SK-MEL-5 (cell line): ENCODE results near the gene PVALB. TPM values are rescaled to one million over a fixed set of nuclear protein-coding genes. Genes with fewer than 3 reads are reported as not detected.

ENCODE experiments used
- DNase-seq: peaks from one replicate; pipeline ENCODE4 v3.0.0-alpha.2; 2016; ENCODE audit warnings: low read depth, low spot score
- in situ Hi-C: cut with HindIII; loops from 2 replicates; pipeline ENCODE4 v1.10.0; 2016; ENCODE audit warnings: low sequenced_read_pairs, high pct_unique_total_duplicates, low pct_unique_long_range_greater_than_20kb
- total RNA-seq: library from RNA; depleted of rRNA; stranded (reverse); fragments of >200 nt; shearing (Covaris generic); gene quantifications from 2 replicates; pipeline ENCODE4 v1.2.3, GENCODE V29; 2014

The PVALB gene
- total RNA-seq, 1 experiment from 2014 or later = not detected

GRCh38 chr22:36852056-36852973, 35.5 kb upstream of the PVALB start:
- in situ Hi-C loops = no loop called here

GRCh38 chr22:36850682-36851081, 33.8 kb upstream of the PVALB start:
- in situ Hi-C loops = no loop called here
- no peak for DNase-seq

More at GRCh38 chr22:36852056-36852973, 35.5 kb upstream of the PVALB start:
- DNase-seq = no peak

- no peak for DNase-seq
- in situ Hi-C loops = no loop called here
These were observed 33.2 kb upstream of the PVALB start for GRCh38 chr22:36850056-36850455.

DNA sequence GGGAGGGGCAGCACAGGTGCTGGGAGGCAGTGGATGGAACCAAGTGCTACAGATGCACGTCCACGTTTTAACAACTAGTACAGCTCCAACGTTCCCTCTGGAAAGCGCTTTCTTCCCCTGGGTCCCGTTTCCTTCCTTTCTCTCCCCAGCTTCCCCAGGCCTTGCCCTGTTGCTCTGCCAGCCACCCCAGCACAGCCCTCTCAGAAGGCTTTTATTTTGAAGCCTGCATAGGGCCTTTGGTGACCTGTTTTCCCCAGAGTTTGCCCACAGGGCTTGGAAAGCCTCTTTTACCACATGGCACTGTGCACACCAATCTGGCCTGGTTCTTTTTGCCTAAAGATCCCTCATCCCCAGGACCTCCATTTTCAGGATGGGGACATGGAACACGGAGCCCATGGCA, 30.1 kb upstream of the PVALB start:
- in situ Hi-C loops = no loop called here
- DNase-seq = no peak

- in situ Hi-C loops = no loop called here
- DNase-seq = no peak
These were observed 29.4 kb upstream of the PVALB start for GRCh38 chr22:36846271-36846670.

DNA sequence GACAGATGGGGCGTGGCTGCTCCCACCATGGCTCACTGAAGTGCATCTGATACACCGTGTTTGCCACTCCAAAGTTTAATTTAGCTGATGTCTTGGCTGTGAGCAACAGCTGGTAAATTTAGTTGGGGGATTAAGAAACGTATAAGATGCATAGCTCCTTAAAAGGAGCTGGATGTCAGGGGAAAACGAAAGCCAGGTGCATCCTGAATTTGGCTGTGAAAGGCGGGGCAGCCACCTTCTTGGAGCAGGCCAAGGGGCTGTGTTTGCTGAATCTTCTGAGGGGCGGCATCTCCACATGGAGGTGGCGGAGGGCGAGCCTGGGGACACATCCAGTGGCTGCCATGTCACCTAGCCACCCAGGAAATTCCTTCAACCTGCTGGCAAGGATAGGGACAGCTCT, 23.3 kb upstream of the PVALB start:
- no peak for DNase-seq
- in situ Hi-C loops = no loop called here

- no peak for DNase-seq
- in situ Hi-C loops = loop anchor here (10.0 kb wide), 1 partner anchor 65 kb away; the partner anchor contains the start of gene IFT27
These were observed 22.7 kb upstream of the PVALB start for GRCh38 chr22:36839356-36840073.

- in situ Hi-C loops = loop anchor here (10.0 kb wide), 1 partner anchor 64 kb away; the partner anchor contains the start of gene IFT27
- DNase-seq = no peak
These were observed 21.5 kb upstream of the PVALB start for GRCh38 chr22:36838119-36839030.

DNA sequence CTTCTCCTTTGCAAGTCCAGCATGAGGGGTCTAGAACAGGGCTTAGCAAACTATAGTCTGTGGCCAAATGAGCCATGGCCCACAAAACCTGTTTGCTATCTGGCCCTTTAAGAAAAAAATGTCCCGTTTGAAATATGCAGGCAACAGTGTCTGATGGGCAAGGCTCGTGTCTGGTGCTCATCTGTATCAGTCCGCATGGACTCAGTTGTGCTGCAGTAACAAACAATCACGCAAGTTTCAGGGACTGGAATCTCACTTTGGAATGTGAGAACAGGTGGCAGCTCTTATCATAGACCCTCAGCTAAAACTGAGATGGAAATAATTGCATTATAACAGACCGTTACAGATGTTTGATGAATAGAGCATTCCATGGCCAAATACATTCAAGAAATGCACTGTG, 19.1 kb upstream of the PVALB start:
- in situ Hi-C loops = loop anchor here (10.0 kb wide), 1 partner anchor 61 kb away; the partner anchor contains the start of gene IFT27
- no peak for DNase-seq

DNA sequence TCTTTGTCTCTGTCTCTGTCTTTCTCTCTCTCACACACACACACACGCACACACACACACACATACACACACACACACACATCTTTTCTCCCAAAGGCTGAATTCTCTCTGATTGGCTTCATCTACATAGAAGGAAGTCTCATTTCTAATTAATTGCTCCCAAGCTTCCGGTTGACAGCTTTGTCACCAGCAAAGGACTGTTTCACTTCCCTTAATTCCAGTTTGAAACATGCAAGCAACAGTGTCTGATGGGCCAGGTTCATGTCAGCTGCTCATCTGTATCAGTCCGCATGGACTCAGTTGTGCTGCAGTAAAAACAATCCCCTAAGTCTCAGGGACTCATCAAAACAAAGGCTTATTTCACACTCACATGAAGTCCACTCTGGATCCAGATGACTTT, 16.2 kb upstream of the PVALB start:
- in situ Hi-C loops = loop anchor here (10.0 kb wide), 1 partner anchor 58 kb away; the partner anchor contains the start of gene IFT27

GRCh38 chr22:36831717-36832116, 14.9 kb upstream of the PVALB start:
- in situ Hi-C loops = loop anchor here (10.0 kb wide), 1 partner anchor 57 kb away; the partner anchor contains the start of gene IFT27
- no peak for DNase-seq

More for the DNA sequence above, 16.2 kb upstream of the PVALB start:
- DNase-seq = no peak

GRCh38 chr22:36831206-36831605, 14.4 kb upstream of the PVALB start:
- in situ Hi-C loops = loop anchor here (10.0 kb wide), 1 partner anchor 56 kb away; the partner anchor contains the start of gene IFT27
- DNase-seq = no peak

DNA sequence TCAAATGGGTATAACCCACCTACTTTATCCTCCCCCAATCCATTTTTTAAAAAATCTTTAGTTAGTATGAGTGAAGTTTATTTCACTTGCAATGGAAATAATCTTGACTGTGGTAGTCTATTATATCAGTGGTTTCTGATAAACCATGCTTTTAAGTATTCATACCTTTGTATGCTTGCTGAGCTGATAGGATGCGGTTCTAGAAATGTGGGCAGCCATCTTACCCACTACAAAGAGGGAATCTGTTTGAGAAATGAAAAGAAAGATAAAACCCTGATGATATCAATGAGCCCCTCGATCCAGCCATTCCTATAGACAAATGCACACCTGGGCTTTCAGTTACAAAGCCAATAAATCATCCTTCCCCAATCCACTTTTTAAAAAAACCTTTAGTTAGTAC, 13.8 kb upstream of the PVALB start:
- in situ Hi-C loops = loop anchor here (10.0 kb wide), 1 partner anchor 56 kb away; the partner anchor contains the start of gene IFT27
- DNase-seq = no peak

- in situ Hi-C loops = loop anchor here (10.0 kb wide), 1 partner anchor 55 kb away; the partner anchor contains the start of gene IFT27
- DNase-seq = no peak
These were observed 12.7 kb upstream of the PVALB start for GRCh38 chr22:36829370-36830002.

GRCh38 chr22:36828815-36829214, 12.0 kb upstream of the PVALB start:
- in situ Hi-C loops = no loop called here
- no peak for DNase-seq

GRCh38 chr22:36826262-36826661, 9.4 kb upstream of the PVALB start:
- in situ Hi-C loops = no loop called here
- no peak for DNase-seq

DNA sequence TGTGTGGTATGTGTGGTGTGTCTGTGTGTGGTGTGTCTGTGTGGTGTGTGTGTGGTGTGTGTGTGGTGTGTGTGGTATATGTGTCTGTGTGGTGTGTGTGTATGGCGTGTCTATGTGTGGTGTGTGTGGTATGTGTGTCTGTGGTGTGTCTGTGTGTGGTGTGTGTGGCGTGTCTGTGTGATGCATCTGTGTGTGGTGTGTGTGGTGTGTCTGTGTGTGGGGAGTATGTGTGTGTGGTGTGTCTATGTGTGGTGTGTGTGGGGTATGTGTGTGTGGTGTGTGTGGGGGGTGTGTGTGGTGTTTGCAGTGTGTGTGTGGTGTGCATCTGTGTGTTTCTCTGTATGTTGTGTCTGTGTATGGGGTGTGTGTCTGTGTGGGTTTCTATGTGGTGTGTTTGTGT, 7.8 kb upstream of the PVALB start:
- in situ Hi-C loops = no loop called here
- DNase-seq = no peak
